ENCODE results near the gene NFKBIA. TPM values are rescaled to one million over a fixed set of nuclear protein-coding genes. Genes with fewer than 3 reads are reported as not detected.

The NFKBIA gene
- total and polyA plus RNA-seq, 2 of the 8 experiments (the other 6 are each of a cell fraction or from before 2014, with no cell fraction given) = 25.9 to 49.7 TPM

DNA sequence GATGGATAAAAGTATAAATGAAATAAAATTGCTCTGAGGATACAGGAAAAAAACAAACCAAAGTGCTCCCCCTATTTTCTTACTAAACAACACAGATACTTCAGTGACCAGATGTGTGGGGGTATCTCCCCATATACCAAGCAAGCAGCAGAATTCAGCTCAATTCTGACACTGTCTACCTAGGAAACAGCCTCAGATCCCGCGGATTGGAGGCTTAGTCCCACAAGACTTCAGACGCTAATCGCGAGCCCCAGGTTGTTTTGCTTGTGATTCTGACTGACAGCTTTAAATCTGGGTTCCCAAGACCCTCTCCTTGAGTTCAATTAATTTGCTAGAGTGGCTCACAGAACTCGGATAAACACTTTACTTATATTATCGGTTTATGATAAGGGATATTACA lies 17.3 kb downstream of the NFKBIA start (continued):
- TF ChIP-seq, protein P1, sequence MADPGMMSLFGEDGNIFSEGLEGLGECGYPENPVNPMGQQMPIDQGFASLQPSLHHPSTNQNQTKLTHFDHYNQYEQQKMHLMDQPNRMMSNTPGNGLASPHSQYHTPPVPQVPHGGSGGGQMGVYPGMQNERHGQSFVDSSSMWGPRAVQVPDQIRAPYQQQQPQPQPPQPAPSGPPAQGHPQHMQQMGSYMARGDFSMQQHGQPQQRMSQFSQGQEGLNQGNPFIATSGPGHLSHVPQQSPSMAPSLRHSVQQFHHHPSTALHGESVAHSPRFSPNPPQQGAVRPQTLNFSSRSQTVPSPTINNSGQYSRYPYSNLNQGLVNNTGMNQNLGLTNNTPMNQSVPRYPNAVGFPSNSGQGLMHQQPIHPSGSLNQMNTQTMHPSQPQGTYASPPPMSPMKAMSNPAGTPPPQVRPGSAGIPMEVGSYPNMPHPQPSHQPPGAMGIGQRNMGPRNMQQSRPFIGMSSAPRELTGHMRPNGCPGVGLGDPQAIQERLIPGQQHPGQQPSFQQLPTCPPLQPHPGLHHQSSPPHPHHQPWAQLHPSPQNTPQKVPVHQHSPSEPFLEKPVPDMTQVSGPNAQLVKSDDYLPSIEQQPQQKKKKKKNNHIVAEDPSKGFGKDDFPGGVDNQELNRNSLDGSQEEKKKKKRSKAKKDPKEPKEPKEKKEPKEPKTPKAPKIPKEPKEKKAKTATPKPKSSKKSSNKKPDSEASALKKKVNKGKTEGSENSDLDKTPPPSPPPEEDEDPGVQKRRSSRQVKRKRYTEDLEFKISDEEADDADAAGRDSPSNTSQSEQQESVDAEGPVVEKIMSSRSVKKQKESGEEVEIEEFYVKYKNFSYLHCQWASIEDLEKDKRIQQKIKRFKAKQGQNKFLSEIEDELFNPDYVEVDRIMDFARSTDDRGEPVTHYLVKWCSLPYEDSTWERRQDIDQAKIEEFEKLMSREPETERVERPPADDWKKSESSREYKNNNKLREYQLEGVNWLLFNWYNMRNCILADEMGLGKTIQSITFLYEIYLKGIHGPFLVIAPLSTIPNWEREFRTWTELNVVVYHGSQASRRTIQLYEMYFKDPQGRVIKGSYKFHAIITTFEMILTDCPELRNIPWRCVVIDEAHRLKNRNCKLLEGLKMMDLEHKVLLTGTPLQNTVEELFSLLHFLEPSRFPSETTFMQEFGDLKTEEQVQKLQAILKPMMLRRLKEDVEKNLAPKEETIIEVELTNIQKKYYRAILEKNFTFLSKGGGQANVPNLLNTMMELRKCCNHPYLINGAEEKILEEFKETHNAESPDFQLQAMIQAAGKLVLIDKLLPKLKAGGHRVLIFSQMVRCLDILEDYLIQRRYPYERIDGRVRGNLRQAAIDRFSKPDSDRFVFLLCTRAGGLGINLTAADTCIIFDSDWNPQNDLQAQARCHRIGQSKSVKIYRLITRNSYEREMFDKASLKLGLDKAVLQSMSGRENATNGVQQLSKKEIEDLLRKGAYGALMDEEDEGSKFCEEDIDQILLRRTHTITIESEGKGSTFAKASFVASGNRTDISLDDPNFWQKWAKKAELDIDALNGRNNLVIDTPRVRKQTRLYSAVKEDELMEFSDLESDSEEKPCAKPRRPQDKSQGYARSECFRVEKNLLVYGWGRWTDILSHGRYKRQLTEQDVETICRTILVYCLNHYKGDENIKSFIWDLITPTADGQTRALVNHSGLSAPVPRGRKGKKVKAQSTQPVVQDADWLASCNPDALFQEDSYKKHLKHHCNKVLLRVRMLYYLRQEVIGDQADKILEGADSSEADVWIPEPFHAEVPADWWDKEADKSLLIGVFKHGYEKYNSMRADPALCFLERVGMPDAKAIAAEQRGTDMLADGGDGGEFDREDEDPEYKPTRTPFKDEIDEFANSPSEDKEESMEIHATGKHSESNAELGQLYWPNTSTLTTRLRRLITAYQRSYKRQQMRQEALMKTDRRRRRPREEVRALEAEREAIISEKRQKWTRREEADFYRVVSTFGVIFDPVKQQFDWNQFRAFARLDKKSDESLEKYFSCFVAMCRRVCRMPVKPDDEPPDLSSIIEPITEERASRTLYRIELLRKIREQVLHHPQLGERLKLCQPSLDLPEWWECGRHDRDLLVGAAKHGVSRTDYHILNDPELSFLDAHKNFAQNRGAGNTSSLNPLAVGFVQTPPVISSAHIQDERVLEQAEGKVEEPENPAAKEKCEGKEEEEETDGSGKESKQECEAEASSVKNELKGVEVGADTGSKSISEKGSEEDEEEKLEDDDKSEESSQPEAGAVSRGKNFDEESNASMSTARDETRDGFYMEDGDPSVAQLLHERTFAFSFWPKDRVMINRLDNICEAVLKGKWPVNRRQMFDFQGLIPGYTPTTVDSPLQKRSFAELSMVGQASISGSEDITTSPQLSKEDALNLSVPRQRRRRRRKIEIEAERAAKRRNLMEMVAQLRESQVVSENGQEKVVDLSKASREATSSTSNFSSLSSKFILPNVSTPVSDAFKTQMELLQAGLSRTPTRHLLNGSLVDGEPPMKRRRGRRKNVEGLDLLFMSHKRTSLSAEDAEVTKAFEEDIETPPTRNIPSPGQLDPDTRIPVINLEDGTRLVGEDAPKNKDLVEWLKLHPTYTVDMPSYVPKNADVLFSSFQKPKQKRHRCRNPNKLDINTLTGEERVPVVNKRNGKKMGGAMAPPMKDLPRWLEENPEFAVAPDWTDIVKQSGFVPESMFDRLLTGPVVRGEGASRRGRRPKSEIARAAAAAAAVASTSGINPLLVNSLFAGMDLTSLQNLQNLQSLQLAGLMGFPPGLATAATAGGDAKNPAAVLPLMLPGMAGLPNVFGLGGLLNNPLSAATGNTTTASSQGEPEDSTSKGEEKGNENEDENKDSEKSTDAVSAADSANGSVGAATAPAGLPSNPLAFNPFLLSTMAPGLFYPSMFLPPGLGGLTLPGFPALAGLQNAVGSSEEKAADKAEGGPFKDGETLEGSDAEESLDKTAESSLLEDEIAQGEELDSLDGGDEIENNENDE (IDR thresholded peaks at IDR 0.05; ENCODE audit: insufficient replicate concordance, low read length) = no peak
- TF ChIP-seq KDM4A (IDR thresholded peaks at IDR 0.05; ENCODE audit: low read depth, low read length, severe bottlenecking) (no peak), SAP30 (IDR thresholded peaks at IDR 0.05; ENCODE audit: insufficient read depth, insufficient replicate concordance, low read length) (no peak), NRF1 (IDR thresholded peaks at IDR 0.05; ENCODE audit: low read depth, low read length) (no peak), CREB1 (IDR thresholded peaks at IDR 0.05) (no peak)

Measured in H1 (cell line).